Measurements from ENCODE around the gene ANKRD55. TPM values are rescaled to one million over a fixed set of nuclear protein-coding genes. Genes with fewer than 3 reads are reported as not detected.
"Not testable (repeated sequence)": the region's sequence is repeated elsewhere in the genome, so short reads cannot be mapped to it uniquely, and the experiment has no call there.

Gene ANKRD55
- total RNA-seq, 4 donors from 2014 or later, result 0.23 TPM; not detected in 3

DNA sequence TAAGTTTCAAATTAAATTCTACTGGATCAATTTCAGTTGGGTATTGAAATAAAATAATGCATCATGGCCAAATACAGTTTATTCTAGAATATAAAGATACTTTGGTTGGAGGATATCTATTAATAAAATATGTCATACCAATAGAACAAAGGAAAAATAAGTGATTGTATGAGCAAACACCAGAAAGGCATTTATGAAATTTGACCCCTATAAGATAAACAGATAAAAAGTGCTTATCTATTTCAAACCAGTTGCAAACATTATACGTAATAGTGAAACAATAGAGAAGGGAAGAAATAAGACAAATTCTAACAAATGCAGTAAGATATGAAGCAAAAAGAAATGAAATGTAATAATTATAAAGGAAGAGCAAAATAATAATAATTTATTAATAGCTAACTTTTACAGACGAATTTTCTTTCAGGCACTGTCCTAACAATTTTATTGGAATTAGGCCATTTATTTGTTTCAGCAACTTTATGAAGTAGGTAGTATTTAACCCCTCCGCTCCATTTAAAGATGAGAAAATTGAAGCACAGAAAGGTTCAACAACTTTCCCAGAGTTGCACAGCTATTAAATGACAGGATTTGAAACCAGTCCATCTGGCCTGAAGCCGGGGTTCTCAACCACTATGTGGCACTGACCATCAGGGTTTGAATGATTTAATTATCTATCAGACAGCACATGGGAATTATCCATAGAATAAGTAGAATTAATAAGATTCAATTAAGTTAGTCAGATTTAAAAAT, 20.8 kb downstream of the ANKRD55 start:
- 72% methylated on average over 4 of the region's 4 CpGs for WGBS
- TF ChIP-seq, protein P1, sequence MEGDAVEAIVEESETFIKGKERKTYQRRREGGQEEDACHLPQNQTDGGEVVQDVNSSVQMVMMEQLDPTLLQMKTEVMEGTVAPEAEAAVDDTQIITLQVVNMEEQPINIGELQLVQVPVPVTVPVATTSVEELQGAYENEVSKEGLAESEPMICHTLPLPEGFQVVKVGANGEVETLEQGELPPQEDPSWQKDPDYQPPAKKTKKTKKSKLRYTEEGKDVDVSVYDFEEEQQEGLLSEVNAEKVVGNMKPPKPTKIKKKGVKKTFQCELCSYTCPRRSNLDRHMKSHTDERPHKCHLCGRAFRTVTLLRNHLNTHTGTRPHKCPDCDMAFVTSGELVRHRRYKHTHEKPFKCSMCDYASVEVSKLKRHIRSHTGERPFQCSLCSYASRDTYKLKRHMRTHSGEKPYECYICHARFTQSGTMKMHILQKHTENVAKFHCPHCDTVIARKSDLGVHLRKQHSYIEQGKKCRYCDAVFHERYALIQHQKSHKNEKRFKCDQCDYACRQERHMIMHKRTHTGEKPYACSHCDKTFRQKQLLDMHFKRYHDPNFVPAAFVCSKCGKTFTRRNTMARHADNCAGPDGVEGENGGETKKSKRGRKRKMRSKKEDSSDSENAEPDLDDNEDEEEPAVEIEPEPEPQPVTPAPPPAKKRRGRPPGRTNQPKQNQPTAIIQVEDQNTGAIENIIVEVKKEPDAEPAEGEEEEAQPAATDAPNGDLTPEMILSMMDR (IDR thresholded peaks at IDR 0.05), result no peak
- TF ChIP-seq POLR2AphosphoS5 (IDR thresholded peaks at IDR 0.05) (no peak), POLR2A (IDR thresholded peaks at IDR 0.05) (no peak), EP300 (IDR thresholded peaks at IDR 0.05) (no peak)

DNA sequence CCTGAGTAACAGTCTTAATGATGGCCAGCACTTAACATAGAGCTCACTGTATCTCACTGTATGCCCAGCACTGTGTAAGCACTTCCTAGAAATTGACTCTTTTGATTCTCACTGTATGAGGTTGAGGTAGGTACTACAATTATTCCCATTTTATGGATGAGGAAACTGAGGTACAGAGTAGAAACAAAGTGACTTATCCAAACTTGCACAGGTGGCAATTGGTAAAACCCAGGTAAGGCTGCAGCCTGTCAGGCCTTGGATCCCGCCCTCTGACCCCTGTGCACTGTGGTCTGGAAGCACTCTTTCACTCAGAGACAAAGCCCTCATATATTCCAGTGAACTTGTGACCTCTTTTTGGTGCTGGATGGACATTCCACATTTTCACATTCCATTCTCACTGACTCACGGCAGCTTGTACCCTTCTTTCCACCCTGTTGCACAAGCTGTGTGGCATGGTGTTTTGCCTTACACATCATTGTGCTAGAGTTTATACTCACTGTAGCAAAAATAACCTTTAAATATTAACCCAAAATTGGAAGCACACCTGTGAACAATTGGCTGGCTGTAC, 21.7 kb downstream of the ANKRD55 start:
- H3K36me3 ChIP-seq, result no peaks in the 10 kb centered on the region
- no peak for TF ChIP-seq POLR2AphosphoS5 (IDR thresholded peaks at IDR 0.05)
- TF ChIP-seq POLR2A (IDR thresholded peaks at IDR 0.05), result no peak
- TF ChIP-seq EP300 (IDR thresholded peaks at IDR 0.05), result no peak
- TF ChIP-seq, protein P1 (IDR thresholded peaks at IDR 0.05), result no peak
- H3K4me3 ChIP-seq, result no peak overlapping the region
- no peaks in the 10 kb centered on the region for H3K4me1 ChIP-seq
- no peak for DNase-seq (ENCODE audit: low spot score in 2 of 2)
- H3K27me3 ChIP-seq, result no peaks in the 10 kb centered on the region
- H3K9me3 ChIP-seq, result no peaks in the 10 kb centered on the region
- 69% methylated on average over 2 of the region's 2 CpGs for WGBS
- no peak overlapping the region for H3K27ac ChIP-seq

More for the DNA sequence above, 20.8 kb downstream of the ANKRD55 start:
- H3K27me3 ChIP-seq, result no peaks in the 10 kb centered on the region
- H3K9me3 ChIP-seq, result peaks cover 4% of the 10 kb centered on the region
- no peak for DNase-seq (ENCODE audit: low spot score in 2 of 2)
- no peak overlapping the region for H3K27ac ChIP-seq
- no peaks in the 10 kb centered on the region for H3K36me3 ChIP-seq
- H3K4me3 ChIP-seq, result no peak overlapping the region
- no peaks in the 10 kb centered on the region for H3K4me1 ChIP-seq

DNA sequence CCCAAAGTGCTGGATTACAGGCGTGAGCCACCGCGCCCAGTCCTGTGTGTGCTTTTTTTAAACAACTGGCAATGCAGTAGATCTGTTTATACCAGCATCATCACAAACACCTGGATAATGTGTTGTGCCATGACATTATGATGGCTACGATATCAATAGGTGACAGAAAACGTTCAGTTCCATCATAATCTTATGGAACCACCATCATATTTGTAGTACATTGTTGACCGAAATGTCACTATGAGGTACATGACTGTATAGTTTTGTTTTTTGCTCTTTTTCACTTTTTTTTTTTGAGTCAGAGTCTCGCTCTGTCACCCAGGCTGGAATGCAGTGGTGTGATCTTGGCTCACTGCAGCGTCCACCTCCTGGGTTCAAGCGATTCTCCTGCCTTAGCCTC, 24.4 kb downstream of the ANKRD55 start:
- Histone ChIP-seq H3K9me3 (no peaks in the 10 kb centered on the region), H3K36me3 (no peaks in the 10 kb centered on the region), H3K27ac (no peak overlapping the region), H3K4me3 (no peak overlapping the region), H3K4me1 (no peaks in the 10 kb centered on the region), H3K27me3 (no peaks in the 10 kb centered on the region)
- 94% methylated on average over 9 of the region's 9 CpGs for WGBS
- no peak for DNase-seq (ENCODE audit: low spot score in 2 of 2)
- no peak for TF ChIP-seq EP300 (IDR thresholded peaks at IDR 0.05)
- no peak for TF ChIP-seq POLR2AphosphoS5 (IDR thresholded peaks at IDR 0.05)
- no peak for TF ChIP-seq POLR2A (IDR thresholded peaks at IDR 0.05)
- TF ChIP-seq, protein P1 (IDR thresholded peaks at IDR 0.05), result no peak

DNA sequence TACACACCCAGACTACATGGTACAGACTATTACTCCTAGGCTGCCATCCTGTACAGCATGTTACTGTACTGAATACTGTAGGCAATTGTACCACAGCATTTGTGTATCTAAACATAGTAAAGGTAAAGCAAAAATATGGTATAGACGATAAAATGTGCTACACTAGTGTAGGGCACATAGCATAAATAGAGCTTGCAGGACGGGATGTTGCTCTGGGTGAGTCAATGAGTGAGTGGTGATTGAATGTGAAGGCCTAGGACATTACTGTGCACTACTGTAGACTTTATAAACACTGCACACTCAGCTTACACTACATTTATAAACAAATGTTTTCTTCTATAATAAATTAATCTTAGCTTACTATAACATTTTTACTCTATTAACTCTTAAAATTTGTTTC, 25.6 kb downstream of the ANKRD55 start:
- Histone ChIP-seq H3K4me3 (no peak overlapping the region), H3K36me3 (no peaks in the 10 kb centered on the region), H3K4me1 (no peaks in the 10 kb centered on the region), H3K27ac (no peak overlapping the region), H3K27me3 (no peaks in the 10 kb centered on the region), H3K9me3 (no peaks in the 10 kb centered on the region)
- DNase-seq (ENCODE audit: low spot score in 2 of 2), result no peak
- 89% methylated on average over 2 of the region's 2 CpGs for WGBS
- TF ChIP-seq, protein P1 (IDR thresholded peaks at IDR 0.05), result no peak
- TF ChIP-seq POLR2AphosphoS5 (IDR thresholded peaks at IDR 0.05) (no peak), EP300 (IDR thresholded peaks at IDR 0.05) (no peak), POLR2A (IDR thresholded peaks at IDR 0.05) (no peak)

DNA sequence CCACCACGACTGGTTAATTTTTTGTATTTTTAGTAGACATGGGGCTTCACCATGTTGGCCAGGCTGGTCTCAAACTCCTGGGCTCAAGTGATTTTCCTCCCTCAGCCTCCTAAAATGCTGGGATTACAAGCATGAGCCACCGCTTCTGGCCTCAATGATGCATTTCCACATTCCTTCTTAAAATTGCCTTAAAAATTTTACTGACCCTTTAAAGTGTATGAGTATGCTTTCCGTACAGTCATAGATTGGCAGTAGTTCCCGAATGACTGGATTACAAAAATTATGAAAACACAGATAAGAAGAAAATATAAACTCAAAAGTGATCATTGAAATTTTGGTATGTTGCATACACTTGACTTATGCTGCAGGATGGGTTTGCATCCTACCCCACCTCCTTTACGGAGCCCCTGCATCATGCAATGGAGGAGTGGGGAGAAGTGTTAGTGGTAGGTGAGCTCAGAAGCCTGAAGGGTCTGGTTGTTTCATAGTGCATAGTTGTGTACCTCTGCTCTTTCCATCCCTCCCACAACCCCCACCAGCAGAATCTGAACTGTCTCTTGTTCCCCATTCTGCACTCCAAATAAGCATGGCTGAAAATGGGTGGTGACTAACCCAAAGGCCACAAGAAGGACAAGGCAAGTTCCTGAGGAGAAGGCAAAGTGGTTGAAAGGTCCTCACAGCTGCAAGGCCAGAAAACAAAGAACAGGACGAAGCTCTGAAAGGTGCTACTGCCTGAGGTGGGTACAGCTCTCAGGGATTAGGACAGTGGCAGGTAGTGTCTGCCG, 26.8 kb downstream of the ANKRD55 start:
- H3K4me1 ChIP-seq, result no peaks in the 10 kb centered on the region
- no peak overlapping the region for H3K27ac ChIP-seq
- no peak overlapping the region for H3K4me3 ChIP-seq
- no peaks in the 10 kb centered on the region for H3K9me3 ChIP-seq
- no peak for DNase-seq (ENCODE audit: low spot score in 2 of 2)
- 88% methylated on average over 7 of the region's 7 CpGs for WGBS
- no peaks in the 10 kb centered on the region for H3K36me3 ChIP-seq
- no peak for TF ChIP-seq EP300 (IDR thresholded peaks at IDR 0.05)
- no peak for TF ChIP-seq POLR2AphosphoS5 (IDR thresholded peaks at IDR 0.05)
- TF ChIP-seq, protein P1 (IDR thresholded peaks at IDR 0.05), result no peak
- TF ChIP-seq POLR2A (IDR thresholded peaks at IDR 0.05), result no peak
- H3K27me3 ChIP-seq, result no peaks in the 10 kb centered on the region

DNA sequence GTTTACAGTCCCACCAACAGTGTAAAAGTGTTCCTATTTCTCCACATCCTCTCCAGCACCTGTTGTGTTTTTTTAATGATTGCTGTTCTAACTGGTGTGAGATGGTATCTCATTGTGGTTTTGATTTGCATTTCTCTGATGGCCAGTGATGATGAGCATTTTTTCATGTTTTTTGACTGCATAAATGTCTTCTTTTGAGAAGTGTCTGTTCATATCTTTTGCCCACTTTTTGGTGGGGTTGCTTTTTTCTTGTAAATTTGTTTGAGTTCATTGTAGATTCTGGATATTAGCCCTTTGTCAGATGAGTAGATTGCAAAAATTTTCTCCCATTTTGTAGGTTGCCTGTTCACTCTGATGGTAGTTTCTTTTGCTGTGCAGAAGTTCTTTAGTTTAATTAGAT, 29.2 kb downstream of the ANKRD55 start:
- not testable (repeated sequence) for DNase-seq (ENCODE audit: low spot score in 2 of 2)

More for the DNA sequence above, 29.2 kb downstream of the ANKRD55 start:
- H3K4me3 ChIP-seq, H3K27ac ChIP-seq, H3K9me3 ChIP-seq, H3K4me1 ChIP-seq, H3K27me3 ChIP-seq, H3K36me3 ChIP-seq: not testable (repeated sequence)

Data from suprapubic skin (tissue), 4 donors.